ENCODE data around the gene GPC3.

The GPC3 gene

DNA sequence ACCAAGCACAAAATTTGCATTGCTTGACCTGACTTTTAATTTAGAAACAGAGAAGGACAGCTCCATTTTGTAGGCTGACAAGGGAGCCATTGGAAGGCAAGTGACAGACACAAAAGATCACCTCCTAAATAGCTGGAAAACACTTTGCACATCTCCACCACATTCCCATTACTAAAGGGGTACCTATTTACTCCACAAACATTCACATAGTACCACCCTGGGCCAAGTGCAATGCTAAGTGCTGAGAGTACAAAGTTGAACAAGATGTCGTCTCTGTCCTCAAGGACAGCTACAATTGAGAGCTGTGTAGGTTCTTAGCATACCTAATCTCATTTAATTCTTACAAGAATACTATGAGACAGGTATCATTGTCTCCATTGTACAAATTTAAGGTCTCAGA is 417.3 kb downstream of the GPC3 start:
- no peak for ATAC-seq
- no peaks in the 10 kb centered on the region for H3K27me3 Mint-ChIP-seq
- no peaks in the 10 kb centered on the region for H3K36me3 Mint-ChIP-seq
- H3K9me3 Mint-ChIP-seq: peaks cover 7% of the 10 kb centered on the region
- H3K4me1 Mint-ChIP-seq: no peaks in the 10 kb centered on the region
- H3K27ac Mint-ChIP-seq: no peak overlapping the region
- H3K4me3 Mint-ChIP-seq: no peak overlapping the region

DNA sequence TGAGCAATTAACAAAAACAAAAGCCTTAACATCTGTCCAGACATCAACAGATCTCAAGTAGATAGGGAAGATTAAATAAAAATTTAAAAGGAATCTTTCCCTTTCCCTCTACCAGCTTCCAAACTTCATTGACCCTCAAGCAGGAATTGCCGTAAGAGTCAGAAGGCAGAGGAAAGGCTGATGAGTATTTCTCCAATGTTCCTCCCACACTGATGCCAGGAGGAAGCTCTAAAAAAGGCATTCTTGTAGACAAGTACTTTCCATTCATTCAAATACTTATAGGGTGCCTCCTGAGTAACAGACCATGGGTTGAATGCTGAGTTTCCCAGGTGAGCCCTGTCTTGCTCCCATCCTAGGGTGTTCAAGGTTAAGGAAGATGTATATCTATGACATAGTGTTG is 418.5 kb downstream of the GPC3 start:
- Mint-ChIP-seq H3K27ac (no peak overlapping the region), H3K4me1 (no peaks in the 10 kb centered on the region), H3K4me3 (no peak overlapping the region), H3K9me3 (peaks cover 3% of the 10 kb centered on the region), H3K36me3 (no peaks in the 10 kb centered on the region), H3K27me3 (no peaks in the 10 kb centered on the region)
- no peak for ATAC-seq

DNA sequence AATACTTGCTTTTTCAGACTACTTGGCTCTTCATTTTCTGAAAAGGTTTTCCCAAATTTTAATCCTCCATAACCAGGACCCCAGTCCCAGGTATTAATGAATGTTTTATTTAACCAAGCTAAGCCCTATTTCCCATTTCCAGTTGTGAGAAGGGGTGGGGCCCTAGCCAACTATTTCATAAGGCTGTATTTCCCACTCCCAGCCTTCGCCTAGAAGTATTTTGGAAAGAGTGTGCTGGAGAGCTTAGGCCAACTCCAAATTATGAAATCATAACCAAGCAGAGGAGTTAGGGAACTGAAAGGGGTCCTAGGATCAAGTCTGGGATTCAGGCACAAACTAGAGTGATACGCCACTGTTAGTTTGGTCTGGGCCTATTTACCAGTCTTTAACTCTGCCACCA is 421.7 kb downstream of the GPC3 start:
- H3K36me3 Mint-ChIP-seq: no peaks in the 10 kb centered on the region
- H3K4me3 Mint-ChIP-seq: no peak overlapping the region
- H3K4me1 Mint-ChIP-seq: no peaks in the 10 kb centered on the region
- peaks cover 3% of the 10 kb centered on the region for H3K9me3 Mint-ChIP-seq
- H3K27ac Mint-ChIP-seq: no peak overlapping the region
- ATAC-seq: no peak
- no peaks in the 10 kb centered on the region for H3K27me3 Mint-ChIP-seq

DNA sequence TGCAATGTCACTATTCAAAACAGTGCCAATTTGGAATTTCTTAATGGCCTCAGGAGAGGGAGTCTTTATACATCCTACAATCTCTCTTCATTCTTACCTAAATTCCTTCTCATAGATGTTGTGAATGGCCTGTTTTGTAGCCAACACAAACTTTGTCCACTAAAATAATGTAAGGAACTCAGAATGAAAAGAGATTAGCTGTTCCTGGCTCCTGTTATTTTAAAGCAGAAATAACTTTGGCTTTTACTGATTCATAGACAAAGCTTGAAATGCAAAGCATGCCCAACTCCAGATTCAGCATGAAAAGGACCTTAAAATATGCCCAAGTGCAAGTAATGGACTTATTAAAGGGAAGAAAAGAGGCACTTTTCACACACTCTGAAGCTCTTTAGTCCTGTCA is 424.1 kb downstream of the GPC3 start:
- no peaks in the 10 kb centered on the region for H3K36me3 Mint-ChIP-seq
- H3K27ac Mint-ChIP-seq: no peak overlapping the region
- ATAC-seq: no peak
- peaks cover 4% of the 10 kb centered on the region for H3K27me3 Mint-ChIP-seq
- H3K9me3 Mint-ChIP-seq: no peaks in the 10 kb centered on the region
- H3K4me1 Mint-ChIP-seq: no peaks in the 10 kb centered on the region
- H3K4me3 Mint-ChIP-seq: no peak overlapping the region

DNA sequence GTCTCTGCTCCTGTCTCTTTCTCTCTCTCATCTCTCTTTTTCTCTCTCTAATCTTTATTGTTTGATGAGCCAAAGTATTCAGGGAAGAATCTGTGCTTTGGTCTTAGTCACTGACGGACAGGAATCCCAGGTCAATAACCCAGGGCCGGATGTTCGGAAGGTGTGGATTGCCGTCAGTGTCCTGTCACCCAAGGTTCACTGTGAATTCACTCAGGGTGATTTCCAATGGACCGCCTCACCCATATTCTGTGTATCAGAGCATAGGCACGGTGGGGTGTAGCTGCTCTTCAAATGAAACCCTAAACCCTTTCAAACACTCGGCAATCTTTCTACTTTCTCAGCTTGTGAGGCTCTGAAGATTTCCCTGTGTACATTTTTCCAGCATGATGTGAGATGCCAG is 425.5 kb downstream of the GPC3 start:
- Mint-ChIP-seq H3K4me3 (no peak overlapping the region), H3K27ac (no peak overlapping the region), H3K27me3 (peaks cover 7% of the 10 kb centered on the region), H3K9me3 (peaks cover 4% of the 10 kb centered on the region), H3K36me3 (no peaks in the 10 kb centered on the region), H3K4me1 (no peaks in the 10 kb centered on the region)
- ATAC-seq: no peak

DNA sequence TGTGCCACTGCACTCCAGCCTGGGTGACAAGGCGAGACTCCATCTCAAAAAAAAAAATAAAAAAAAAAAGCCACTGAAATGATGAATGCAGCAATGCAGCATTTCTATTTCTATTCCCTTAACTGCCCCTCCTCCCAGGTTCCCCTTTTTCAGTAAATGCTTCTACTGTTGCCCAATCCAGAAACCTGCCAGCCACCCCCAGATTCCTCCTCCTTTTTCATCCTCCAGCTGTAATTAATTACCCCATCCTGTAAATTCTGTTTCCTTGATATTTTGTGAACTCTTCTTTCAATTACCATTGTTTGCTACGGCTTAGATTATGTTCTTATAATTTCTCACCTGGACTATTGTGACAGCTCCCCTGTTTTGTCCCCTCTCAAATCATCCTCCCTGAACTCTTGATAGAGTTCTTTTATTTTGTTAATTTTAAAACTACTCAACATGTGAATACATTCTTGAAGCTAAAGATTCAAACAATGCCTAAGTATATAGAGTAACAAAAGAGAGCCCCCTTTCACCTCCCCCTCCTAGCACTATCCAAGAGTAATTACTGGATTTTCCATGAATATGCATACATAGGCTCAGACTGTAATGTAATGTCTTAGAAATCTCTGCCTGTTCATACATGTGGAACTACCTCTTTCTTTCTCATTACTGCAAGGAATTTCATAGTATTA is 429.5 kb downstream of the GPC3 start:
- no peaks in the 10 kb centered on the region for H3K36me3 Mint-ChIP-seq
- no peak overlapping the region for H3K4me3 Mint-ChIP-seq
- H3K4me1 Mint-ChIP-seq: no peaks in the 10 kb centered on the region
- H3K9me3 Mint-ChIP-seq: peaks cover 8% of the 10 kb centered on the region
- peaks cover 7% of the 10 kb centered on the region for H3K27me3 Mint-ChIP-seq
- H3K27ac Mint-ChIP-seq: no peak overlapping the region
- ATAC-seq: no peak

DNA sequence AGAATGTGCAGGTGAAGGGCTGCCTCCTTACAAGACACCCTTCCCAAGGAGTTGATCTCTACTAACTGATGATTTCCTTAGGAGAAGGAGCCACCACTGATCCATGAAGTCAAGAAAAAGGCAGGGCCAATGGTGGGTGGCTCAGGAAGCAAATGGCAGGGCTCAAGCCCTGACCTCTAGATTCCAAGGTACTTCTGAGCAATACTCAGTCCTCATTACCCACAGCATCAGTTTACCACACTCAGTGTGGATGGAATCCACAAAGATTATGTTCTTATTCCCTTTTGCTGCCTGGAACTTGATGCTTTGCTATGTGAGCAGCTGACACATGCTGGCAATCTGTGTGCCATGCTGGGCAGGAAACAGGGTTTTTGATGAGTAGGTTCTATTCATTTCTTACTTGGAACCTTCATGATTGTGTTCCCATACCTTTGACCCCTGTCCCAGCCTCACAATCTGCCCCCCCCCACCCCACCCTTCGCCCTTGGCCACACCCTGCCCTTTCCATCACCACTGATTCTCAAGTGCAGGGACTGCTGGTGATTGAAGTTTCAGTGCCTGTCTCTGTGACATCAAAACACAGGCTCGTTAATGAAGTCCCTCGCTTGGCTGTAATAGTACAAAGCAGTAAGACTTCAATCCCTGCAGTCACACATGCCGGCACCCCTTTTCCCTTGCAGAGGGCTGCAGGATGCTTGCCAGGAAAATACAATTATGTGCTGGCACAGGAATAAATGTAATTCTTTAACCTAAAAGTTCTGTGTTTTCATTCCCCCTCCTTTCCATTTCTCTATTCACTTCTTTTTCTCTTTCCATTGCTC is 434.5 kb downstream of the GPC3 start:
- Mint-ChIP-seq H3K27ac (no peak overlapping the region), H3K36me3 (no peaks in the 10 kb centered on the region), H3K4me3 (no peak overlapping the region), H3K9me3 (peaks cover 16% of the 10 kb centered on the region), H3K27me3 (no peaks in the 10 kb centered on the region), H3K4me1 (no peaks in the 10 kb centered on the region)
- ATAC-seq: no peak

DNA sequence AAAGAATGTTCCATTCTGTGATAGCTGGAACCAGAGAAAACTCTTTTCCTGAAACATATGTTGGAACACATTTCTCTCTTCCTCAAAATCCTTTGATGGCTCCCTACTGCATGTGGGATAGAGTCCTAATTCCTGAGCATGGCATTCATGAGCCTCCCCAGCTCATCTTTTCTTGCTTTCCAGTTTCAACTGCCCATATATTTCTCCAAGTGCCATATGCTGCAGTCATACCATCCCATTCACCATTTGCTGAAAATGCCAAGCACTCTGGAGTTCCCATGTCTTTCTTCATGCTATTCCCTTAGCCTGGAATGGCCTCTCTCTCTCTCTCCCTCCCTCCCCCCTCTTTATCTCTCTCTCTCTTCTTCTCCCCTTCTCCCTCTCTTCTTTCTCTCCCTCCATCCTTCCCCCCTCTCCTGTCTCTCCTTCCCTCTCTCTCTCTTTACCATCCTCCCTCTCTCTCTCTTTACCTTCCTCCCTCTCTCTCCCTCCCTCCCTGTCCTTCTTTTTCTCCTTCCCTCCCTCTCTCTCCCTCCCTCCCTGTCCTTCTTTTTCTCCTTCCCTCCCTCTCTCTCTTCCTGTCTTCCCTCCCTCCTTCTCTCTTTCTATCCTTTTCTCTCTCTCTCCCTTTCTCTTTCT is 436.0 kb downstream of the GPC3 start:
- Mint-ChIP-seq H3K27me3 (no peaks in the 10 kb centered on the region), H3K9me3 (peaks cover 9% of the 10 kb centered on the region), H3K4me3 (no peak overlapping the region), H3K27ac (no peak overlapping the region), H3K4me1 (no peaks in the 10 kb centered on the region), H3K36me3 (no peaks in the 10 kb centered on the region)
- no peak for ATAC-seq

DNA sequence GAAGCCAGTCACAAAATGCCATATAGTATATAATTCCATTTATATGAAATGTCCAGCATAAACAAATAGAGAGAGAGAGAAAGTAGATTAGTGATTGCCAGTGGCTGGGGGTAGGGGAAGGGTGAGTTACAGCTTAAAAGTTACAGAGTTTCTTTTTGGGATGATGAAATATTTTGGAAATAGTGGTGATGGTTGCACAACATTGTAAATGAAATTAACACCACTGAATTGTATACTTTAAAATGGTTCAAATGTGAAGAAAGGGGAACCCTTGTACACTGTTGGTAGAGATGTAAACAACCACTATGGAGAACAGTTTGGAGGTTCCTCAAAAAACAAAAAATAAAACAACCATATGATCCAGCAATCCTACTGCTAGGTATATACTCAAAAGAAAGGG is 439.0 kb downstream of the GPC3 start:
- Mint-ChIP-seq H3K36me3 (no peaks in the 10 kb centered on the region), H3K9me3 (peaks cover 8% of the 10 kb centered on the region), H3K4me3 (no peak overlapping the region), H3K27ac (no peak overlapping the region), H3K27me3 (no peaks in the 10 kb centered on the region), H3K4me1 (no peaks in the 10 kb centered on the region)
- ATAC-seq: no peak

DNA sequence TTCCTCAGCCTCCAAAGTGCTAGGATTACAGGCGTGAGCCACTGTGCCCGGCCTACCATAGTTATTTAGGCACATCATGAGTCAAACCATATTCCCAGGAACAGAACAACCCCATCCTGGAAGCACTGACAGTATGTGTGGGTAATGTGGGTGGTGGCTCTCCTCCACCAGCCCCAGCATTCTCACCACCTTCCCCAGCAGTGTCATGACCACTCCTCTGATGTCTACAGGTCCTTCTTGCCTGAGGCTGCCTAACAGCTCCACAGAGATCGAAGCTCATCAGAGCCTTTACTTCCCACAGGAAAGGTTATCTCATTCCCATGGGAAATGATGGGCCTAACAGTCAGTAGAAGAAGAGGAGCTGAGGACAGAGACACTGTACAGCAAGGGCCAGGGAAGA is 440.6 kb downstream of the GPC3 start:
- Mint-ChIP-seq H3K27ac (no peak overlapping the region), H3K27me3 (no peaks in the 10 kb centered on the region), H3K9me3 (peaks cover 6% of the 10 kb centered on the region), H3K4me1 (no peaks in the 10 kb centered on the region), H3K4me3 (no peak overlapping the region), H3K36me3 (no peaks in the 10 kb centered on the region)
- no peak for ATAC-seq

DNA sequence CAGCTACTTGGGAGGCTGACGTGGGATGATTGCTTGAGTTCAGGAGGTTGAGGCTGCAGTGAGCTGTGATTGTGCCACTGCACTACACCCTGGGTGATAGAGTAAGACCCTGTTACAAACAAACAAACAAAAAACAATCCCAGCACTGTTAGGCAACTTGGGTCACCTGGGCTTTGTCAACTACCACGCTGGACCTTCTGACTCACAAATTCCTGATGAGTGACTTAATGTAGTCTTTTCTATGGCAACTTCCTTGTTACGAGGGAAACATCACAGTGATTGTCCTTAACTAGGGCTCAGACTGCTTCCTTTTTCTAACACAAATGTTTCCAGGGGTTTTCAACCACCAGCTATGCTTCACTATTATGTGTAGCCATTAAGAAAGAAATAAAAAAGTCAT is 441.3 kb downstream of the GPC3 start:
- H3K27me3 Mint-ChIP-seq: no peaks in the 10 kb centered on the region
- no peaks in the 10 kb centered on the region for H3K36me3 Mint-ChIP-seq
- no peak overlapping the region for H3K4me3 Mint-ChIP-seq
- no peaks in the 10 kb centered on the region for H3K4me1 Mint-ChIP-seq
- H3K27ac Mint-ChIP-seq: no peak overlapping the region
- ATAC-seq: no peak
- H3K9me3 Mint-ChIP-seq: peaks cover 2% of the 10 kb centered on the region

DNA sequence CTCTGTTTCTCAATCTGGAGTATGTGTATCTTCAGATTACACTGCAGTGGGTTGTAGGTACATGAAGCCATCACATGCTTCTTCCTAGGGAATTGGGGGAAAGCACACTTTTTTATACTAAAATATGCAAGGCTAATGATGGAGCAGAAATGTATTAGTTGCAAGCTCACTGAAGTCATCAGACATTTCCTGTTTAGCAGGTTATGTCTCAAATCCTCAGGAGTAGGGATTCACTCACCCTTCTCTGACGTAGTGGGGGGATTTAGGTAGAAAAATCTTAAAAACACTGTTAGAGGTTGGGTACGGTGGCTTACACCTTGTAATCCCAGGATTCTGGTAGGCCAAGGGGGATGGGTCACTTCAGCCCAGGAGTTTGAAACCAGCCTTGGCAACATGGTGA is 441.7 kb downstream of the GPC3 start:
- H3K4me1 Mint-ChIP-seq: no peaks in the 10 kb centered on the region
- ATAC-seq: no peak
- no peaks in the 10 kb centered on the region for H3K36me3 Mint-ChIP-seq
- H3K9me3 Mint-ChIP-seq: peaks cover 2% of the 10 kb centered on the region
- H3K27ac Mint-ChIP-seq: no peak overlapping the region
- no peaks in the 10 kb centered on the region for H3K27me3 Mint-ChIP-seq
- no peak overlapping the region for H3K4me3 Mint-ChIP-seq

DNA sequence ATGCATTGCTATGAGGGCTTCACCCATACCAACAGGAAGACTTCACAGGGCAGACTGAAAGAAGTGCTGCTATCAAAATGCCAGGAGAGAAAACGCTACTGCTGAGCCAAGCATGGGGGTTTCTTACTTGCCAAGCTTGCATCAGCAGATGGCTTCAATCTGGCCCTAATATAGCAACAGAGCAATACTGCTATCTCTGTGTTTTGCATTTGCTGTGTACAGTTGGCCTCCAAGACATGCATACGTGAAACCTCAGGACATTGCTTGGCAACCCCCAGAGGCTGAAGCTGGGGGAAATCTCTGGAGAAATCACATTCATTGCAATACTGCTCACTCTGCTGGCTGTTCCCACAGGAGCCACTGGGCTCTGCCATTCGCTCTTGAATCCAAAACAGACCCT is 442.9 kb downstream of the GPC3 start:
- Mint-ChIP-seq H3K27me3 (no peaks in the 10 kb centered on the region), H3K36me3 (no peaks in the 10 kb centered on the region), H3K9me3 (peaks cover 2% of the 10 kb centered on the region), H3K4me3 (no peak overlapping the region), H3K27ac (no peak overlapping the region), H3K4me1 (no peaks in the 10 kb centered on the region)
- ATAC-seq: no peak

DNA sequence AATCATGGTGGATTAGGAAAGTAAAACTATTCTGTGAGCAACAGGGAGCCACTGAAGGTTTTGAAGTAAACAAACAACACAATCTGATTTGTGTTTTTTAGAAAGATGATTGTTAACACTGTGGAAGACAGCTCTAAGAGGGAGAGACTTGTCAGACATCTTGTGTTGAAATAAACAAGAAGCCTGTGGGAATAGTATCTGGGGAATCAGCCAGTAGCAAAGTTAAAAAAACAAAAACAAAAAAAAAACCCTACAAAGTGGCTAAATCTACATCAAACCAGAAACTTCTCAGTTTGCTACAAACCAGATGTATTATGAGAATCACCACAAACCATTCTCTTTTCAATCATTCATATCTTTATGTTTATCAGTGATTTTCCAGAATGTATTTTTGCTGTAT is 444.4 kb downstream of the GPC3 start:
- Mint-ChIP-seq H3K27ac (no peak overlapping the region), H3K36me3 (no peaks in the 10 kb centered on the region), H3K4me3 (no peak overlapping the region), H3K27me3 (no peaks in the 10 kb centered on the region), H3K4me1 (no peaks in the 10 kb centered on the region), H3K9me3 (no peaks in the 10 kb centered on the region)
- ATAC-seq: no peak

DNA sequence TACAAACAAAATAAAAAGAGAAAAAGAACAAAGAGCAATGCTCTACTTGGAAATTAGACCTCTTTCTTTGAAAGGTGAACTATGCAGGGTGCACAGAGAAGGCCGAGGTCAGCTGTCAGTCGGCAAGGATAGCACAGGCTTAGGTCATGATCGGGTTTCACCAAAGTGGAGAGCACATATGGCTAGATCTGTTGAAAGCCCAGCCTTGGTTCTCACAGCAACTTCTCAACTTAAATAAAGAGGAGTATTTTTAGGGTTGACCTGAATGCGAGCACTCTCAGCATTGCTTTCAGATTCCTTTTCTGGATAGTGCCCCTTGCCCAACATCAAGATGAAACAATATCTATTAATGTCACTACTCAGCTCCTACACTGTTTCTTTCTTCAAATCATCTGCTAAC is 447.2 kb downstream of the GPC3 start:
- Mint-ChIP-seq H3K4me3 (no peak overlapping the region), H3K36me3 (no peaks in the 10 kb centered on the region), H3K9me3 (no peaks in the 10 kb centered on the region), H3K4me1 (no peaks in the 10 kb centered on the region), H3K27ac (no peak overlapping the region), H3K27me3 (no peaks in the 10 kb centered on the region)
- no peak for ATAC-seq

DNA sequence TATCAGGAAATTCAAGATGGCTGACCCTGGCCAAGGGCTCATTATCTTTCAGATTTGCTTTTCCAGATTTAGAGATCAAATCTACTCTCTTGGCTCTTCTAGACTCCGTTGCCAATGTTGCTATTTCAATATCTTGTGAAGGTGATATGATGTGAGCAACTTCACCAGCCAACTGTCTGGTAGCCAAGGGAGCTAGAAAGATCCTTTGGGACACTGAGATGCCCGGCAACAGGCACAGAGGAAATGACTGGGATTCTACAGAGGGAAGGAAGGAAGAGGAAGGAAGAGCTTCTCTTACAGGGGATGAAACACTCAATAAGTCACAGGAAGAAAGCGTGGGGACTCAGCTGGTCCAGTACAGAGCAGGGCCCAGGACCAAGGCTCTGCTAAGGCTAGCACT is 448.3 kb downstream of the GPC3 start:
- no peaks in the 10 kb centered on the region for H3K36me3 Mint-ChIP-seq
- no peak overlapping the region for H3K27ac Mint-ChIP-seq
- H3K4me3 Mint-ChIP-seq: no peak overlapping the region
- H3K9me3 Mint-ChIP-seq: no peaks in the 10 kb centered on the region
- no peaks in the 10 kb centered on the region for H3K27me3 Mint-ChIP-seq
- ATAC-seq: no peak
- no peaks in the 10 kb centered on the region for H3K4me1 Mint-ChIP-seq
